SK-N-SH (cell line): Measurements from ENCODE around the gene HIPK3. TPM values are rescaled to one million over a fixed set of nuclear protein-coding genes. Genes with fewer than 3 reads are reported as not detected.

Experiments
- CTCF ChIA-PET: fragments of 300-600, 350-600 bp; formaldehyde crosslinking; extraction: SDS; loops from one replicate; lab custom pipeline; 2021; lab: Yijun Ruan, JAX
- POLR2A ChIA-PET: fragments of 350-600 bp; sonication (Branson Sonifier 250); formaldehyde crosslinking; extraction: SDS; loops from one replicate; lab custom pipeline; 2020; ENCODE audit warnings: antibody characterized with exemption, inconsistent platforms; lab: Yijun Ruan, JAX
- DNase-seq: peaks from one replicate; pipeline ENCODE4 v3.0.0; 2012
- H2AFZ ChIP-seq: fragments of 200-600 bp; sonication (generic); 2 replicates; pipeline ENCODE4 v1.8.1; 2016; ENCODE audit warnings: antibody characterized with exemption, mild to moderate bottlenecking, low read depth
- H3F3A ChIP-seq: fragments of 200-600 bp; sonication (generic); replicated peaks from 2 replicates; pipeline ENCODE3; 2016; ENCODE audit warnings: antibody characterized with exemption, mild to moderate bottlenecking; ENCODE audit not compliant: insufficient read depth
- H3K27ac ChIP-seq, 2 experiments: fragments of 200-500 bp in 1 of 2; fragments of 200-600 bp in 1 of 2; sonication (Bioruptor generic) in 1 of 2; sonication (generic), shearing (Covaris generic) in 1 of 2; 2 replicates each; pipeline versions ENCODE4 v1.5.1 to v1.6.1; 2014 to 2016; ENCODE audit warnings: low read depth in 2 of 2, inconsistent platforms in 1 of 2, low read length in 1 of 2, mild to moderate bottlenecking in 1 of 2, mixed read lengths in 1 of 2
- H3K27me3 ChIP-seq: fragments of 200-600 bp; sonication (generic), shearing (Covaris generic); 2 replicates; pipeline ENCODE4 v1.6.1; 2016; ENCODE audit warnings: mixed run types; ENCODE audit not compliant: insufficient read depth
- H3K36me3 ChIP-seq, 2 experiments: fragments of 200-500 bp in 1 of 2; fragments of 200-600 bp in 1 of 2; sonication (Bioruptor generic) in 1 of 2; sonication (generic) in 1 of 2; replicated peaks in 1 of 2; 2 replicates each; pipeline versions ENCODE3 to v1.5.1; 2014 to 2016; ENCODE audit warnings: low read length in 1 of 2, mild to moderate bottlenecking in 1 of 2; ENCODE audit not compliant: insufficient read depth in 2 of 2, control insufficient read depth in 1 of 2
- H3K4me1 ChIP-seq, 2 experiments: fragments of 200-500 bp in 1 of 2; fragments of 200-600 bp in 1 of 2; sonication (Bioruptor generic) in 1 of 2; sonication (generic), shearing (Covaris generic) in 1 of 2; 2 replicates each; pipeline versions ENCODE4 v1.5.1 to v1.6.1; 2014 to 2016; ENCODE audit warnings: low read depth in 1 of 2, low read length in 1 of 2, mixed run types in 1 of 2; ENCODE audit not compliant: insufficient read depth in 2 of 2, control insufficient read depth in 1 of 2
- H3K4me2 ChIP-seq: fragments of 200-600 bp; sonication (generic), shearing (Covaris generic); 2 replicates; pipeline ENCODE4 v1.6.1; 2017; ENCODE audit warnings: mixed run types
- H3K4me3 ChIP-seq, 2 experiments: fragments of 200-500 bp in 1 of 2; fragments of 200-600 bp in 1 of 2; sonication (Bioruptor generic) in 1 of 2; sonication (generic), shearing (Covaris generic) in 1 of 2; 2 replicates each; pipeline versions ENCODE4 v1.5.1 to v1.8.1; 2014 to 2016; ENCODE audit warnings: low read depth in 2 of 2, inconsistent platforms in 1 of 2, low read length in 1 of 2, mild to moderate bottlenecking in 1 of 2, mixed read lengths in 1 of 2, moderate library complexity in 1 of 2
- H3K79me2 ChIP-seq: fragments of 200-600 bp; sonication (generic); 2 replicates; pipeline ENCODE4 v1.8.1; 2017; ENCODE audit warnings: mild to moderate bottlenecking; ENCODE audit not compliant: insufficient read depth
- H3K9ac ChIP-seq: fragments of 200-600 bp; sonication (generic); 2 replicates; pipeline ENCODE4 v1.6.1; 2017; ENCODE audit warnings: mixed run types
- H3K9me2 ChIP-seq: fragments of 200-600 bp; sonication (generic); 2 replicates; pipeline ENCODE4 v1.6.1; 2017; ENCODE audit warnings: mixed run types
- H3K9me3 ChIP-seq: fragments of 200-600 bp; sonication (generic); 2 replicates; pipeline ENCODE4 v1.6.1; 2017; ENCODE audit warnings: mixed run types, mild to moderate bottlenecking, moderate library complexity
- H4K20me1 ChIP-seq: fragments of 200-600 bp; sonication (generic); 2 replicates; pipeline ENCODE4 v1.6.1; 2017; ENCODE audit warnings: mild to moderate bottlenecking, mixed run types; ENCODE audit not compliant: insufficient read depth
- CHD2 ChIP-seq: fragments of 150-350 bp; IDR thresholded peaks from 2 replicates; pipeline ENCODE4 v1.6.1; 2018; ENCODE audit warnings: low read length; ENCODE audit not compliant: partially characterized antibody
- EP300 ChIP-seq, 2 experiments: IDR thresholded peaks; 2 replicates each; pipeline versions ENCODE4 v1.4.0 to v1.6.1; 2012; ENCODE audit warnings: borderline replicate concordance in 1 of 2, low read depth in 1 of 2, low read length in 1 of 2
- EZH2phosphoT487 ChIP-seq: fragments of 200-600 bp; sonication (generic); IDR thresholded peaks from 2 replicates; pipeline ENCODE4 v1.6.1; 2017; ENCODE audit warnings: low read depth, mixed run types, mild to moderate bottlenecking, antibody characterized with exemption, moderate library complexity, borderline replicate concordance
- FOSL2 ChIP-seq: IDR thresholded peaks from 2 replicates; pipeline ENCODE4 v1.4.0; 2012; ENCODE audit warnings: low read depth, mild to moderate bottlenecking, moderate library complexity, borderline replicate concordance
- FOXM1 ChIP-seq: IDR thresholded peaks from 2 replicates; pipeline ENCODE4 v1.4.0; 2012; ENCODE audit warnings: low read depth, mild to moderate bottlenecking
- GABPA ChIP-seq: IDR thresholded peaks from 2 replicates; pipeline ENCODE4 v1.4.0; 2012; ENCODE audit warnings: low read depth, mild to moderate bottlenecking
- MEF2A ChIP-seq: IDR thresholded peaks from 2 replicates; pipeline ENCODE4 v1.4.0; 2012; ENCODE audit warnings: low read depth, borderline replicate concordance
- NRF1 ChIP-seq: IDR thresholded peaks from 2 replicates; pipeline ENCODE4 v1.6.1; 2012; ENCODE audit warnings: low read depth, mild to moderate bottlenecking, low read length
- POLR2AphosphoS5 ChIP-seq: IDR thresholded peaks from 2 replicates; pipeline ENCODE4 v1.6.1; 2012; ENCODE audit warnings: low read depth, low read length
- RAD21 ChIP-seq: IDR thresholded peaks from 2 replicates; pipeline ENCODE4 v1.6.1; 2012; ENCODE audit warnings: mild to moderate bottlenecking, low read length
- RFX5 ChIP-seq: IDR thresholded peaks from 2 replicates; pipeline ENCODE4 v1.6.1; 2012; ENCODE audit warnings: mild to moderate bottlenecking, improper control_type of control experiment, low read length
- RXRA ChIP-seq: IDR thresholded peaks from 2 replicates; pipeline ENCODE4 v1.4.0; 2012; ENCODE audit warnings: low read depth, mild to moderate bottlenecking, borderline replicate concordance
- SIN3A ChIP-seq: IDR thresholded peaks from 2 replicates; pipeline ENCODE4 v1.6.1; 2012; ENCODE audit warnings: low read depth, mild to moderate bottlenecking, low read length, moderate library complexity, borderline replicate concordance
- SMC3 ChIP-seq: IDR thresholded peaks from 2 replicates; pipeline ENCODE4 v1.6.1; 2012; ENCODE audit warnings: low read depth, low read length, improper control_type of control experiment
- TCF12 ChIP-seq: IDR thresholded peaks from 2 replicates; pipeline ENCODE4 v1.4.0; 2012
- TEAD4 ChIP-seq: IDR thresholded peaks from 2 replicates; pipeline ENCODE4 v1.4.0; 2012; ENCODE audit warnings: mild to moderate bottlenecking, borderline replicate concordance; ENCODE audit not compliant: insufficient read depth
- YY1 ChIP-seq: IDR thresholded peaks from 2 replicates; pipeline ENCODE4 v1.4.0; 2012; ENCODE audit warnings: low read depth, mild to moderate bottlenecking
- WGBS: methylation state at CpG from one replicate; pipeline ENCODE4 v1.1.6; 2017; ENCODE audit warnings: low lambda C conversion rate; 5-methylcytosine and 5-hydroxymethylcytosine counted together
- polyA plus RNA-seq, 3 experiments: library from polyadenylated mRNA; depleted of rRNA; stranded (reverse); fragments of >200 nt; gene quantifications; 2 replicates each; pipeline ENCODE4 v1.2.3, GENCODE V29; 2012
- TF ChIP-seq, protein P1 (sequence below): IDR thresholded peaks from 2 replicates; pipeline ENCODE4 v1.4.0; 2012; ENCODE audit warnings: low read depth
- TF ChIP-seq, protein P2 (sequence below): IDR thresholded peaks from 2 replicates; pipeline ENCODE4 v1.4.0; 2012; ENCODE audit warnings: low read depth, borderline replicate concordance
- TF ChIP-seq, protein P3 (sequence below): fragments of 150-350 bp; IDR thresholded peaks from 2 replicates; pipeline ENCODE4 v1.6.1; 2016; ENCODE audit warnings: mild to moderate bottlenecking, low read depth, low read length
- TF ChIP-seq, protein P4 (sequence below): IDR thresholded peaks from 2 replicates; pipeline ENCODE4 v1.4.0; 2012; ENCODE audit warnings: low read depth, borderline replicate concordance
- TF ChIP-seq, protein P5 (sequence below): fragments of 150-350 bp; IDR thresholded peaks from 2 replicates; pipeline ENCODE4 v1.6.1; 2017; ENCODE audit warnings: antibody characterized with exemption, low read length, low read depth, borderline replicate concordance

The HIPK3 gene
- polyA plus RNA-seq, 1 of the 3 experiments (the other 2 are of a cell fraction): 5.2 TPM

DNA sequence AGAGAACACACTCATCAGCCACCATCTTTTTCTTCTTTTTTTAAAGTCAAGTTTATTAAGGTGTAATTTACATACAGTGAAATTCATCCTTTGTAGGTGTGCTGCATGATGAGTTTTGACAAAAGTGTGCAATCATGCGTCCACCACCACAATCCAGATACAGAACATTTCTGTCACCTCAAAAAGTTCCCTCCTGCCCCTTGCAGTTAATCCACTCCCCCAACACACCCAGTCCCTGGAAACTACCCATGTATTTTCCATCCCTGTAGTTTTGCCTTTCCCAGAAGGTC, 126.7 kb downstream of the HIPK3 start:
- CTCF ChIA-PET: interaction anchor here (0.7 kb wide), 1 partner anchor 158 kb away, joined by 3 read pairs; no protein-coding TSS in a partner anchor

DNA sequence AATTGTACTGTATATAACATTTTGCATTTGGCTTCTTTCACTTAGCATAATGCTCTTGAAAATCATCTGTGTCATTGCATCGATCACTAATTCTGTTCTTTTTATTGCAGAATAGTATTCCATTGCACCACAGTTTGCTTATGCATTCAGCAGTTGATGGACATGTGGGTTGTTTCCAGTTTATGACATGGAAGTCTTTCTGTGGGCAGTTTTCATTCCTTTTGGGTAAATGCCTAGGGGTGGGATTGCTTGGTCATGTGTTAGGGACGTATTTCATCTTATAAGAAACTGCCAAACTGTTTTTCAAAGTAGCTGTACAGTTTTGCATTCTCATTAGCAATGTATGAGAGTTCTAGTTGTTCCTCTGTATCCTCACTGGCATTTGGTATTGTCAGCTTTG, 127.0 kb downstream of the HIPK3 start:
- CTCF ChIA-PET: interaction anchor here (0.7 kb wide), 1 partner anchor 158 kb away, joined by 3 read pairs; no protein-coding TSS in a partner anchor
- WGBS: 90% methylated on average over 2 of the region's 2 CpGs
- Histone ChIP-seq H2AFZ (no peak overlapping the region), H3K9me3 (peaks cover 6% of the 10 kb centered on the region), H3K4me2 (no peak overlapping the region), H3K9ac (no peak overlapping the region), H3K9me2 (no peaks in the 10 kb centered on the region), H3K27ac (peak overlapping the region in 1 of 2 experiments; percentile 74; a peak in 1 of 4 replicates), H3K27me3 (no peaks in the 10 kb centered on the region), H3K79me2 (peaks cover 100% of the 10 kb centered on the region), H3K36me3 (peaks cover 0 to 14% of the 10 kb centered on the region in 2 experiments), H3F3A (peaks cover 49% of the 10 kb centered on the region), H3K4me3 (no peak overlapping the region), H3K4me1 (peaks cover 4 to 18% of the 10 kb centered on the region in 2 experiments; a peak in 3 of 4 replicates), H4K20me1 (peaks cover 84% of the 10 kb centered on the region)
- no peak for DNase-seq
- POLR2A ChIA-PET: no interaction called here
- TF ChIP-seq SMC3 (no peak), RXRA (no peak), FOXM1 (no peak), TEAD4 (no peak), TCF12 (no peak), POLR2AphosphoS5 (no peak), NRF1 (no peak), EP300 (IDR thresholded peaks at IDR 0.05; ENCODE audit: borderline replicate concordance in 1 of 2, low read depth in 1 of 2, low read length in 1 of 2) (no peak), CHD2 (no peak), RFX5 (no peak), RAD21 (no peak), MEF2A (no peak), GABPA (no peak), SIN3A (no peak), FOSL2 (no peak)
- TF ChIP-seq, protein P1, sequence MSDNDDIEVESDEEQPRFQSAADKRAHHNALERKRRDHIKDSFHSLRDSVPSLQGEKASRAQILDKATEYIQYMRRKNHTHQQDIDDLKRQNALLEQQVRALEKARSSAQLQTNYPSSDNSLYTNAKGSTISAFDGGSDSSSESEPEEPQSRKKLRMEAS: no peak
- TF ChIP-seq, protein P2, sequence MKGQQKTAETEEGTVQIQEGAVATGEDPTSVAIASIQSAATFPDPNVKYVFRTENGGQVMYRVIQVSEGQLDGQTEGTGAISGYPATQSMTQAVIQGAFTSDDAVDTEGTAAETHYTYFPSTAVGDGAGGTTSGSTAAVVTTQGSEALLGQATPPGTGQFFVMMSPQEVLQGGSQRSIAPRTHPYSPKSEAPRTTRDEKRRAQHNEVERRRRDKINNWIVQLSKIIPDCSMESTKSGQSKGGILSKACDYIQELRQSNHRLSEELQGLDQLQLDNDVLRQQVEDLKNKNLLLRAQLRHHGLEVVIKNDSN: no peak
- TF ChIP-seq, protein P3, sequence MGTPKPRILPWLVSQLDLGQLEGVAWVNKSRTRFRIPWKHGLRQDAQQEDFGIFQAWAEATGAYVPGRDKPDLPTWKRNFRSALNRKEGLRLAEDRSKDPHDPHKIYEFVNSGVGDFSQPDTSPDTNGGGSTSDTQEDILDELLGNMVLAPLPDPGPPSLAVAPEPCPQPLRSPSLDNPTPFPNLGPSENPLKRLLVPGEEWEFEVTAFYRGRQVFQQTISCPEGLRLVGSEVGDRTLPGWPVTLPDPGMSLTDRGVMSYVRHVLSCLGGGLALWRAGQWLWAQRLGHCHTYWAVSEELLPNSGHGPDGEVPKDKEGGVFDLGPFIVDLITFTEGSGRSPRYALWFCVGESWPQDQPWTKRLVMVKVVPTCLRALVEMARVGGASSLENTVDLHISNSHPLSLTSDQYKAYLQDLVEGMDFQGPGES: no peak
- TF ChIP-seq, protein P4, sequence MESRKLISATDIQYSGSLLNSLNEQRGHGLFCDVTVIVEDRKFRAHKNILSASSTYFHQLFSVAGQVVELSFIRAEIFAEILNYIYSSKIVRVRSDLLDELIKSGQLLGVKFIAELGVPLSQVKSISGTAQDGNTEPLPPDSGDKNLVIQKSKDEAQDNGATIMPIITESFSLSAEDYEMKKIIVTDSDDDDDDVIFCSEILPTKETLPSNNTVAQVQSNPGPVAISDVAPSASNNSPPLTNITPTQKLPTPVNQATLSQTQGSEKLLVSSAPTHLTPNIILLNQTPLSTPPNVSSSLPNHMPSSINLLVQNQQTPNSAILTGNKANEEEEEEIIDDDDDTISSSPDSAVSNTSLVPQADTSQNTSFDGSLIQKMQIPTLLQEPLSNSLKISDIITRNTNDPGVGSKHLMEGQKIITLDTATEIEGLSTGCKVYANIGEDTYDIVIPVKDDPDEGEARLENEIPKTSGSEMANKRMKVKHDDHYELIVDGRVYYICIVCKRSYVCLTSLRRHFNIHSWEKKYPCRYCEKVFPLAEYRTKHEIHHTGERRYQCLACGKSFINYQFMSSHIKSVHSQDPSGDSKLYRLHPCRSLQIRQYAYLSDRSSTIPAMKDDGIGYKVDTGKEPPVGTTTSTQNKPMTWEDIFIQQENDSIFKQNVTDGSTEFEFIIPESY: no peak

More for the DNA sequence above, 126.7 kb downstream of the HIPK3 start:
- Histone ChIP-seq H3K9me2 (no peaks in the 10 kb centered on the region), H3F3A (peaks cover 47% of the 10 kb centered on the region), H3K27ac (peak overlapping the region in 1 of 2 experiments; percentile 74; a peak in 1 of 4 replicates), H3K4me3 (no peak overlapping the region), H3K27me3 (no peaks in the 10 kb centered on the region), H4K20me1 (peaks cover 83% of the 10 kb centered on the region), H3K4me2 (no peak overlapping the region), H3K9me3 (peaks cover 6% of the 10 kb centered on the region), H3K79me2 (peaks cover 100% of the 10 kb centered on the region), H3K36me3 (peaks cover 0 to 14% of the 10 kb centered on the region in 2 experiments), H3K9ac (no peak overlapping the region), H2AFZ (no peak overlapping the region), H3K4me1 (peaks cover 4 to 22% of the 10 kb centered on the region in 2 experiments; a peak in 3 of 4 replicates)
- no peak for DNase-seq
- POLR2A ChIA-PET: no interaction called here
- TF ChIP-seq SMC3: no peak
- TF ChIP-seq YY1: no peak
- TF ChIP-seq GABPA: no peak
- no peak for TF ChIP-seq SIN3A
- no peak for TF ChIP-seq FOXM1
- no peak for TF ChIP-seq EZH2phosphoT487
- TF ChIP-seq, protein P5, sequence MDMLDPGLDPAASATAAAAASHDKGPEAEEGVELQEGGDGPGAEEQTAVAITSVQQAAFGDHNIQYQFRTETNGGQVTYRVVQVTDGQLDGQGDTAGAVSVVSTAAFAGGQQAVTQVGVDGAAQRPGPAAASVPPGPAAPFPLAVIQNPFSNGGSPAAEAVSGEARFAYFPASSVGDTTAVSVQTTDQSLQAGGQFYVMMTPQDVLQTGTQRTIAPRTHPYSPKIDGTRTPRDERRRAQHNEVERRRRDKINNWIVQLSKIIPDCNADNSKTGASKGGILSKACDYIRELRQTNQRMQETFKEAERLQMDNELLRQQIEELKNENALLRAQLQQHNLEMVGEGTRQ: no peak
- no peak for TF ChIP-seq TEAD4
- WGBS: 87% methylated on average over 1 of the region's 1 CpG
